GM21825 (cell line): ENCODE results near the gene SRA1.

ENCODE experiments used
- ATAC-seq: cut with Tn5 transposase; IDR thresholded peaks from one replicate; pipeline ENCODE4 v1.9.1; 2021; ENCODE audit warnings: mild to moderate bottlenecking, moderate library complexity; ENCODE audit not compliant: unreplicated experiment

The SRA1 gene

GRCh38 chr5:140551872-140552271, 5.4 kb downstream of the SRA1 start:
- no peak for ATAC-seq

GRCh38 chr5:140550147-140551079, 6.9 kb downstream of the SRA1 start:
- no peak for ATAC-seq

- no peak for ATAC-seq
Measured at GRCh38 chr5:140549237-140550144, 7.8 kb downstream of the SRA1 start.

GRCh38 chr5:140548791-140549190, 8.5 kb downstream of the SRA1 start:
- no peak for ATAC-seq

- peak; percentile 6 for ATAC-seq
Measured at GRCh38 chr5:140548300-140548688, 9.0 kb downstream of the SRA1 start.

GRCh38 chr5:140547508-140548299, 9.6 kb downstream of the SRA1 start, which contains the start of gene EIF4EBP3:
TSS of gene EIF4EBP3 (plus strand) at chr5:140547662. CDS start at chr5:140547738, 76 bp downstream.
- ATAC-seq = peak; percentile 97

- ATAC-seq = no peak
Measured at GRCh38 chr5:140546851-140547507, 10.3 kb downstream of the SRA1 start.

- ATAC-seq = no peak
Measured at GRCh38 chr5:140545606-140546005, 11.7 kb downstream of the SRA1 start.

- ATAC-seq = no peak
Measured at GRCh38 chr5:140544986-140545385, 12.3 kb downstream of the SRA1 start.

GRCh38 chr5:140542972-140543371, 14.3 kb downstream of the SRA1 start:
- no peak for ATAC-seq

GRCh38 chr5:140540227-140540626, 17.0 kb downstream of the SRA1 start:
- no peak for ATAC-seq

GRCh38 chr5:140524003-140524402, 33.3 kb downstream of the SRA1 start:
- no peak for ATAC-seq

GRCh38 chr5:140513124-140513523, 44.1 kb downstream of the SRA1 start:
- no peak for ATAC-seq

- ATAC-seq = no peak
Measured at GRCh38 chr5:140509898-140510297, 47.4 kb downstream of the SRA1 start.

- ATAC-seq = no peak
Measured at GRCh38 chr5:140502834-140503233, 54.4 kb downstream of the SRA1 start.
